ENCODE data around the gene HTT. TPM values are rescaled to one million over a fixed set of nuclear protein-coding genes. Genes with fewer than 3 reads are reported as not detected.

The HTT gene
- total RNA-seq, 8 experiments from 2014 or later, result 21.9 to 102 (median 30.1) TPM

- WGBS, 10 experiments, result 0 to 20% (median 9%) methylated on average over 1 to 7 of the region's 7 CpGs
- in situ Hi-C loops (cut with MboI; ENCODE audit: low pct_unique_long_range_greater_than_20kb in 2 of 9, low sequenced_read_pairs in 9 of 9, unreplicated experiment in 9 of 9), result no loop called here
Observed at GRCh38 chr4:3106339-3107186, 32.1 kb downstream of the HTT start.

GRCh38 chr4:3107271-3107670, 32.8 kb downstream of the HTT start:
- Histone ChIP-seq H3K4me1 (replicated peaks in 1 of 2) (no peaks in the 10 kb centered on the region), H3K27ac (no peak overlapping the region), H3K4me3 (no peak overlapping the region)
- in situ Hi-C loops (cut with MboI; ENCODE audit: low pct_unique_long_range_greater_than_20kb in 2 of 9, low sequenced_read_pairs in 9 of 9, unreplicated experiment in 9 of 9), result no loop called here
- ATAC-seq (replicated peaks in 6 of 8), result no peak
- 46 to 100% (median 83%) methylated on average over 1 to 4 of the region's 5 CpGs; no CpG with 5 or more reads in 3 of the 10 experiments for WGBS, 10 experiments

More at GRCh38 chr4:3106339-3107186, 32.1 kb downstream of the HTT start:
- ATAC-seq (replicated peaks in 6 of 8), result peak; percentile 100
- H3K4me3 ChIP-seq, result no peak overlapping the region
- no peaks in the 10 kb centered on the region for H3K4me1 ChIP-seq (replicated peaks in 1 of 2)
- no peak overlapping the region for H3K27ac ChIP-seq

DNA sequence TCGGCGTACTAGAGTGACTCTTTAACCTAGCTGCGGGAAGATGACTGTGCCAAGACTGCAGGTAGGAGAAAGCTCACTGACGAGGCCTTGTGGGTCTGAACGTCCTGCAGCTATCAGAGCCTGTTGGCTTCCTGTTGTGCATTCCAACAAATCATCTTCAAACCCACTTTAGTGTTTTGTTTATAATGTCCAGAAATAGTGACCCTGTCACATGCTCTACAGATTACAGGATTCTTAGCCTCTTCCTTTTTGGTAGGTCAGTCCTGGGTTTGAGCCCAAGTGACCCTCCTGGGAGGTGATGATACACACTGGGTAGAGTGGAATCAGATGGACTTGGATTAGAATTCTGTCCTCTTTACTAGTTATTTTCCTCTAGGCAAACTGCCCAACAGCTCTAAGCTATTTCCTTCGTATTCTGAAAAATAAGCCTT, 33.2 kb downstream of the HTT start:
- 58 to 100% (median 93%) methylated on average over 1 to 6 of the region's 6 CpGs; no CpG with 5 or more reads in 1 of the 10 experiments for WGBS, 10 experiments
- Histone ChIP-seq H3K4me3 (no peak overlapping the region), H3K27ac (no peak overlapping the region), H3K4me1 (replicated peaks in 1 of 2) (no peaks in the 10 kb centered on the region)
- ATAC-seq (replicated peaks in 6 of 8), result no peak
- in situ Hi-C loops (cut with MboI; ENCODE audit: low pct_unique_long_range_greater_than_20kb in 2 of 9, low sequenced_read_pairs in 9 of 9, unreplicated experiment in 9 of 9), result no loop called here

DNA sequence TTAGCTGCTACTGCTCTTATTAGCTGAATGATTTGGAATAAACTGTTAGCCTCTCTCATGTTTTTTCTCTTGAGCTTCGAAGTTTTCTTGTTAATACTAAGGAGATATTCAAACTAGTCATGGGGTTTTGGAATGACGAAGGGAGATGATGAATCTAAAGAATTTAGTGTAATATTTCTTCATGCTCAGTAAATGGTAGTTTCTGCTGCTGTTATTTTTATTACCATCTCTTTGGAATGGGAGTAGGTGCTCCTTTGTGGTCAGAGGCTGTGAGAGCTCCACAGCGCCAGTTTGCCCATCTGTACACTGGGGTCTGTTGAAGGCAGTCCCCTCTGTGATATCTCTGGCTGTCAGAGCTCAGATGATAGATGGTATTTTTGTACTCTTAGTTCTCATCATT, 33.7 kb downstream of the HTT start:
- Histone ChIP-seq H3K4me3 (no peak overlapping the region), H3K27ac (no peak overlapping the region), H3K4me1 (replicated peaks in 1 of 2) (no peaks in the 10 kb centered on the region)
- in situ Hi-C loops (cut with MboI; ENCODE audit: low pct_unique_long_range_greater_than_20kb in 2 of 9, low sequenced_read_pairs in 9 of 9, unreplicated experiment in 9 of 9), result no loop called here
- WGBS, 10 experiments, result 63 to 100% (median 93%) methylated on average over 1 to 3 of the region's 3 CpGs
- ATAC-seq (replicated peaks in 6 of 8), result no peak

- Histone ChIP-seq H3K4me3 (no peak overlapping the region), H3K27ac (no peak overlapping the region), H3K4me1 (replicated peaks in 1 of 2) (no peaks in the 10 kb centered on the region)
- WGBS, 10 experiments, result 23 to 93% (median 82%) methylated on average over 1 to 5 of the region's 5 CpGs; no CpG with 5 or more reads in 4 of the 10 experiments
- no peak for ATAC-seq (replicated peaks in 6 of 8)
- in situ Hi-C loops (cut with MboI; ENCODE audit: low pct_unique_long_range_greater_than_20kb in 2 of 9, low sequenced_read_pairs in 9 of 9, unreplicated experiment in 9 of 9), result no loop called here
Observed at GRCh38 chr4:3111461-3111860, 37.0 kb downstream of the HTT start.

- in situ Hi-C loops (cut with MboI; ENCODE audit: low pct_unique_long_range_greater_than_20kb in 2 of 9, low sequenced_read_pairs in 9 of 9, unreplicated experiment in 9 of 9), result no loop called here
Observed at GRCh38 chr4:3112201-3112600, 37.7 kb downstream of the HTT start.

DNA sequence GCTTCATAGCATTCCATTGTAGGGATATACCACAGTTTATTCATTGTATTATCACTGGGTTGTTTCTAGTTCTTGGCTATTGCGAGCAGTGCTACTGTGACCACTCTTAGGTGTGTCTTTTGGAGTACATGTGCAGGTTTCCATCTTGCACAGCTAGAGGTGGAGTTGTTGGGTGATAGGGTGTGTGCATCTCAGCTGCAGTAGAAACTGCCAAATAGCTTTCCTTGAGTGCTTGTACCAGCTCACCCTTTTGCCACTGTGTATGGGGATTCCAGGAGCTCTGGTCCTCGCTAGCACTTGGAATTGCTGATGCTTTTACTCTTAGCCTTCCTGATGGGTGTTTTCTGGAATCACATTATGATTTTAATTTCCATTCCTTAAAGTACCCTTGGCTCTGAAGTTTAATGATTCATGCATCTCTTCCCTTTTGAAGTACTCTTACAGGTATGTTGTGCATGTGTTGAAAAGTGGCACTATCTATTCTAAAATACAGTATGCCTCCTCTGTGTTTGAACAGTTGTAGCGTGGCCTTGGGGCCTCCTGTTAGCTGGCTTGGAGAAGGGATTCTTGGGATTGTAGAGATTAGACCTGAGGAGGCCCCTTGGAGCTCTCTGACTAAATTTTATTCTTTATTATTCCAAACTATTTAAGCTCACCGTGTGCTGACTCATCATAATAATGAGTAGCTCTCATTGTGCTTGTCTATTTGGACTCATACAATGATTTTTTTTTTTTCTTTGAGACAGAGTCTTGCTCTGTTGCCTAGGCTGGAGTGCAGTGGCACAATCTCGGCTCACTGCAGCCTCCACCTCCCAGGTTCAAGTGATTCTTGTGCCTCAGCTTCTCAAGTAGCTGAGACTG, 38.4 kb downstream of the HTT start:
- Histone ChIP-seq H3K4me1 (replicated peaks in 1 of 2) (no peaks in the 10 kb centered on the region), H3K4me3 (no peak overlapping the region), H3K27ac (no peak overlapping the region)
- 66 to 100% (median 97%) methylated on average over 1 to 4 of the region's 5 CpGs for WGBS, 10 experiments
- in situ Hi-C loops (cut with MboI; ENCODE audit: low pct_unique_long_range_greater_than_20kb in 2 of 9, low sequenced_read_pairs in 9 of 9, unreplicated experiment in 9 of 9), result no loop called here
- ATAC-seq (replicated peaks in 6 of 8), result peak in 4 of 8 experiments; percentile 25 to 69 (median 47)

More at GRCh38 chr4:3112201-3112600, 37.7 kb downstream of the HTT start:
- peak in 3 of 8 experiments; percentile 68 to 80 (median 73) for ATAC-seq (replicated peaks in 6 of 8)
- H3K27ac ChIP-seq, result no peak overlapping the region
- no peak overlapping the region for H3K4me3 ChIP-seq
- no peaks in the 10 kb centered on the region for H3K4me1 ChIP-seq (replicated peaks in 1 of 2)
- 20 to 100% (median 87%) methylated on average over 1 to 4 of the region's 4 CpGs; no CpG with 5 or more reads in 1 of the 10 experiments for WGBS, 10 experiments

DNA sequence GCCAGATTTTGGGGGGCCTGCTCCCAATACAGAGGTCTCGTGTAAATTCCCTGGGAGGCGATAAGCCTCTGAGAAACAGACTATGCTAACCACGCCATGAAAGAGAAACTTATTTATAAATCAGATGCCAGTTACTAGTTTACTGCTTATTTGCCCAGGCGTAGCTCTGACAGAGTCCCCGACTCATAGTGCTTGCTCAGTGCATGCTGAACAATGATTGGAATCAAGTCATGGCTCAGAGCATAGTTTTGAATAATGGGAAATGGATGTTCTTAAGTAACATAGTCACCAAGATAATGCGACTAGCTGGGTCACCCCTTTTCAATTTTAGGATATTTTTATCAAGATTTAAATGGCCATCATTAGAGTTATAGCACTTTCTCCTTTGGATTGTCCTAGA, 39.9 kb downstream of the HTT start:
- no peak for ATAC-seq (replicated peaks in 6 of 8)
- H3K4me1 ChIP-seq (replicated peaks in 1 of 2), result no peaks in the 10 kb centered on the region
- no peak overlapping the region for H3K27ac ChIP-seq
- in situ Hi-C loops (cut with MboI; ENCODE audit: low pct_unique_long_range_greater_than_20kb in 2 of 9, low sequenced_read_pairs in 9 of 9, unreplicated experiment in 9 of 9), result no loop called here
- 70 to 100% (median 91%) methylated on average over 2 to 5 of the region's 6 CpGs; no CpG with 5 or more reads in 4 of the 10 experiments for WGBS, 10 experiments
- no peak overlapping the region for H3K4me3 ChIP-seq

DNA sequence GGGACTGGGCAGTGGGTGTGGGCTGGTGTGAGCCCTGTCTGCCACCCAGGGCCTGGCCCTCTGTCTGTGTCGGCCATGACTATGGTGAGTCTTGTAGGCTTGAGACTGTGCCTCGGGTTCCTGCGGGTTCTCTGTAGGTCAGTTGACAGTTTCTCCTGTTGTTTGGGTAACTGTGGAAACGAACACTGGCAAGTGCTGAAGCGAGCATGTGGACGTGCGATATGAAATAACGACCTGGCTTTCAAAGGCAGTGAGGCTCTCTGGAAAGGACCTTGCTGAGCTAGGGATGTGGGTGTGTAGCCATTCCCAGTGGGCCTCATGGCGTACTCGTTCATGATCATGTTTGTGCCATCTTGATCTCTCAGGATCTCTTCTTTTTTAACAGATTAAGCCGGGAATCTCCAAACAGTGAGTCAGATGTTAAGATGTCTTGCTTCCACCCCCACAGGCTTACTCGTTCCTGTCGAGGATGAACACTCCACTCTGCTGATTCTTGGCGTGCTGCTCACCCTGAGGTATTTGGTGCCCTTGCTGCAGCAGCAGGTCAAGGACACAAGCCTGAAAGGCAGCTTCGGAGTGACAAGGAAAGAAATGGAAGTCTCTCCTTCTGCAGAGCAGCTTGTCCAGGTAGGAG, 41.3 kb downstream of the HTT start:
- Histone ChIP-seq H3K27ac (no peak overlapping the region), H3K4me1 (replicated peaks in 1 of 2) (no peaks in the 10 kb centered on the region), H3K4me3 (no peak overlapping the region)
- in situ Hi-C loops (cut with MboI; ENCODE audit: low pct_unique_long_range_greater_than_20kb in 2 of 9, low sequenced_read_pairs in 9 of 9, unreplicated experiment in 9 of 9), result no loop called here
- ATAC-seq (replicated peaks in 6 of 8), result no peak
- 27 to 100% (median 96%) methylated on average over 1 to 13 of the region's 15 CpGs; no CpG with 5 or more reads in 1 of the 10 experiments for WGBS, 10 experiments

- no peak for ATAC-seq (replicated peaks in 6 of 8)
- H3K4me3 ChIP-seq, result no peak overlapping the region
- no peaks in the 10 kb centered on the region for H3K4me1 ChIP-seq (replicated peaks in 1 of 2)
- WGBS, 10 experiments, result 48 to 100% (median 87%) methylated on average over 1 to 2 of the region's 2 CpGs; no CpG with 5 or more reads in 1 of the 10 experiments
- no peak overlapping the region for H3K27ac ChIP-seq
- in situ Hi-C loops (cut with MboI; ENCODE audit: low pct_unique_long_range_greater_than_20kb in 2 of 9, low sequenced_read_pairs in 9 of 9, unreplicated experiment in 9 of 9), result no loop called here
Observed at GRCh38 chr4:3116955-3117354, 42.5 kb downstream of the HTT start.

DNA sequence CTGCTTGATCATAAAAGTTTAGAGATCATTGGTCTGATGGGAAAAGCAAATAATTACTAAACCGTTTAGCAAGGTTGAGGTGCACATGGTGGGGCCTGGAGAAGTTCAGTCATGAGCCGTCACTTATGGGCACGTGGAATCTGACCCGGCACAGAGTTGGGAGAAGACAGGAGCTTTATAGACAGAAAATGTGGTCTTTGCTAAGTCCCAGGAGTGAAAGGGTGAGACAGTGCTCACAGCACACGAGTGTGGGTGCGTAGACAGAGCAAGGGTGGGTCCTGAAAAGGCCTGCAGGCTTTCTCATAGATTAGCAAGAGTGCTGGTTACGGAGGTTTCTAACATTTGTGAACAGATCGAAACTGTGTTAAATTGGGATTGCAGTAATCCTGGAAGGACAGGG, 43.8 kb downstream of the HTT start:
- WGBS, 10 experiments, result 50 to 100% (median 93%) methylated on average over 1 to 8 of the region's 8 CpGs; no CpG with 5 or more reads in 2 of the 10 experiments

GRCh38 chr4:3119464-3119863, 45.0 kb downstream of the HTT start:
- H3K4me3 ChIP-seq, result no peak overlapping the region
- peak in 1 of 8 experiments; percentile 77 for ATAC-seq (replicated peaks in 6 of 8)
- H3K4me1 ChIP-seq (replicated peaks in 1 of 2), result no peaks in the 10 kb centered on the region
- H3K27ac ChIP-seq, result no peak overlapping the region
- WGBS, 10 experiments, result 44 to 100% (median 92%) methylated on average over 1 to 2 of the region's 2 CpGs
- in situ Hi-C loops (cut with MboI; ENCODE audit: low pct_unique_long_range_greater_than_20kb in 2 of 9, low sequenced_read_pairs in 9 of 9, unreplicated experiment in 9 of 9), result no loop called here

More for the DNA sequence above, 43.8 kb downstream of the HTT start:
- in situ Hi-C loops (cut with MboI; ENCODE audit: low pct_unique_long_range_greater_than_20kb in 2 of 9, low sequenced_read_pairs in 9 of 9, unreplicated experiment in 9 of 9), result no loop called here
- ATAC-seq (replicated peaks in 6 of 8), result peak in 1 of 8 experiments; percentile 62
- H3K4me3 ChIP-seq, result no peak overlapping the region
- no peak overlapping the region for H3K27ac ChIP-seq
- H3K4me1 ChIP-seq (replicated peaks in 1 of 2), result no peaks in the 10 kb centered on the region

Measured in motor neuron (in vitro differentiated cells).